Gastroesophageal sphincter (tissue), 3 donors: ENCODE measurements around the gene MYO9B.

Experiments used
- CTCF ChIP-seq, 4 experiments: fragments of 200-600 bp in 2 of 4; fragments of 450-650 bp in 2 of 4; sonication (generic) in 1 of 4; IDR thresholded peaks; one replicate each; pipeline ENCODE4 v1.5.1; 2017 to 2019; ENCODE audit warnings: antibody characterized with exemption in 4 of 4, mild to moderate bottlenecking in 2 of 4, moderate library complexity in 2 of 4
- EP300 ChIP-seq: sonication (generic); formaldehyde crosslinking; IDR thresholded peaks from one replicate; pipeline ENCODE4 v1.6.1; 2017; ENCODE audit warnings: antibody characterized with exemption, mild to moderate bottlenecking
- POLR2A ChIP-seq, 2 donors: fragments of 450-650 bp; IDR thresholded peaks; one replicate each; pipeline ENCODE4 v1.6.1; 2017; ENCODE audit warnings: antibody characterized with exemption in 2 of 2, mild to moderate bottlenecking in 2 of 2, moderate library complexity in 1 of 2
- POLR2AphosphoS5 ChIP-seq: sonication (generic); formaldehyde crosslinking; IDR thresholded peaks from one replicate; pipeline ENCODE4 v1.6.1; 2017; ENCODE audit warnings: antibody characterized with exemption

- TF ChIP-seq POLR2A (IDR thresholded peaks at IDR 0.05) (no peak), EP300 (no peak), CTCF (IDR thresholded peaks at IDR 0.05) (no peak), POLR2AphosphoS5 (no peak)
Measured at GRCh38 chr19:17155251-17155650, 79.7 kb downstream of the MYO9B start.
